ENCODE data around the gene SGPL1.
"Not testable (repeated sequence)": the region's sequence is repeated elsewhere in the genome, so short reads cannot be mapped to it uniquely, and the experiment has no call there.

Gene SGPL1

GRCh38 chr10:70910486-70911341, 95.0 kb downstream of the SGPL1 start:
- TF ChIP-seq POLR2A (IDR thresholded peaks at IDR 0.05; ENCODE audit: low read depth, low read length): no peak
- no peak for DNase-seq (ENCODE audit: insufficient read length, low spot score)
- FAIRE-seq: no peak

- TF ChIP-seq POLR2A (IDR thresholded peaks at IDR 0.05; ENCODE audit: low read depth, low read length): no peak
- FAIRE-seq (no peak), DNase-seq (ENCODE audit: insufficient read length, low spot score) (no peak)
Observed at GRCh38 chr10:70911386-70911785, 95.6 kb downstream of the SGPL1 start.

DNA sequence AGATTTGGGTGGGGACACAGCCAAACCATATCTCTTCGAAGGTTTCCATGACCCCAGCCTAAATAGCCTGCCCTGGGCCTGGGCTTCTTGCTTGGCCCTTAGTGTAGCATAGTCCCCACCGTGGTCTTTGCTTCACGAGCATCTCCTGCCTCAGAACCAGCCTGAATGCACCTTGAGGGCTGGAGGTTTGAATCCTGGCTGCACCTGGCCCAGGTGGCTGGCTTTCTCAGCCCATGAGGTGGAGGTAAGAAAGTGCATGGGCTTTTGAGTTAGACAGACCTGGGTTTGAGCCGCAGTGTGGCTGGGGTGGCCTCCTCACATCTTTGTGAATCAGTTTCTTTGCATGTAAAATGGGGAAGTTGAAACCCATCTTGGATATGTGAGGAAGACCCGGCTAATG, 96.8 kb downstream of the SGPL1 start:
- DNase-seq (ENCODE audit: insufficient read length, low spot score) (no peak), FAIRE-seq (no peak)
- no peak for TF ChIP-seq POLR2A (IDR thresholded peaks at IDR 0.05; ENCODE audit: low read depth, low read length)

DNA sequence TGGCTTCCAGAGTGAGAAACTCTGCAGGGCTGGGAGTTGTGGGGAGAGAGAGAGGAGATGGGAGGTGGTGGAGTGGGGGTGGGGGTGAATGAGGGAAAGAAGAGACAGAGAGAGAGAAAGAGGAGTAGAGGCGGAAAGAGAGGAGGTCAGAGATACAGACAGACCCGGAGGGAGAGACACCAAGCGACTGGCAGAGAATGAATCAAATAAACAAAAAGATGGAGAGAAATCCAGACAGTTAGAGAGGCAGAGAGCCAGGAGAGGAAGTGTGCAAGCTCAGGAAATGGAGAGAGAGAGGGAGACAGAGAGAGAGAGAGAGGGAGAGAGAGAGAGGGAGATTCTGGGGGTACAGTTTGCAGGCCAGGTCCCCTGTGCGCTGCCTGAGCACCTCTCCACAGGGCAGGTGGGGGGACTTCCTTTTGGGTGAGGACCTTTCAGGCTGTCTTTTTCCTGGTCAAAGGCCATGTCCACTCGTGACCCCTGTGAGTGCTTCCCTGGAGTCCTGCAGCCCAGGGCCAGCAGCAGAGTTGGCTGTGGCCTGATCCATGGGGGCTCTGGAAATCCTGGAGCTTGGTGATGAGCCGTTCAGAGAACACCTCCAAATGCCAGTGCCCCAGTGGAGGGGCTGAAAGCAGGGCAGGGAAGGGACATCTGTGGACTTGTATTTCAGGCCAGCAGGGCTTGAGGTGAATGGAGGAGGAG, 97.6 kb downstream of the SGPL1 start:
- FAIRE-seq: no peak
- no peak for TF ChIP-seq POLR2A (IDR thresholded peaks at IDR 0.05; ENCODE audit: low read depth, low read length)
- no peak for DNase-seq (ENCODE audit: insufficient read length, low spot score)

DNA sequence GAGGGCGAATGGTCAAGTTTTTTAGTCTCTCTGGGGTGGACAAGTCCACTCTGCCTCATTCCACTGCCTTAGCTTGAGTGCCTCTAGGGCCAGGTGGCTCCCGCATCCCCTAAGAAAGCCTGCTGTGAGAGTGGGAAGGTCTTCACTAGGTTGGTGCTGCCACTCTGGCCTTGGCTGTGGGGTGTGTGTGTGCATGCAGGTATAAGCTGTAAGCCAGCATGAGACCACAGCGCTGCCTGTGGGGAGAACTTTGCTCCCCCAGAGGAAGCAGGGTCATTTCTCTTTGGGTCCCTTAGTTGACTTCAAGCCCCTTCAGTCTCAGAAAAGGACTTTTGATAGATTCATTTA, 98.1 kb downstream of the SGPL1 start:
- DNase-seq (ENCODE audit: insufficient read length, low spot score) (no peak), FAIRE-seq (no peak)
- TF ChIP-seq POLR2A (IDR thresholded peaks at IDR 0.05; ENCODE audit: low read depth, low read length): no peak

- FAIRE-seq (no peak), DNase-seq (ENCODE audit: insufficient read length, low spot score) (no peak)
- no peak for TF ChIP-seq POLR2A (IDR thresholded peaks at IDR 0.05; ENCODE audit: low read depth, low read length)
Observed at GRCh38 chr10:70914316-70914864, 98.6 kb downstream of the SGPL1 start.

- FAIRE-seq: no peak
- no peak for DNase-seq (ENCODE audit: insufficient read length, low spot score)
- no peak for TF ChIP-seq POLR2A (IDR thresholded peaks at IDR 0.05; ENCODE audit: low read depth, low read length)
Observed at GRCh38 chr10:70915206-70915605, 99.5 kb downstream of the SGPL1 start.

- no peak for DNase-seq (ENCODE audit: insufficient read length, low spot score)
- no peak for FAIRE-seq
Observed at GRCh38 chr10:70915806-70916205, 100.1 kb downstream of the SGPL1 start.

GRCh38 chr10:70916241-70916640, 100.5 kb downstream of the SGPL1 start:
- no peak for DNase-seq (ENCODE audit: insufficient read length, low spot score)
- no peak for FAIRE-seq
- TF ChIP-seq POLR2A (IDR thresholded peaks at IDR 0.05; ENCODE audit: low read depth, low read length): no peak

More at GRCh38 chr10:70915806-70916205, 100.1 kb downstream of the SGPL1 start:
- TF ChIP-seq POLR2A (IDR thresholded peaks at IDR 0.05; ENCODE audit: low read depth, low read length): no peak

DNA sequence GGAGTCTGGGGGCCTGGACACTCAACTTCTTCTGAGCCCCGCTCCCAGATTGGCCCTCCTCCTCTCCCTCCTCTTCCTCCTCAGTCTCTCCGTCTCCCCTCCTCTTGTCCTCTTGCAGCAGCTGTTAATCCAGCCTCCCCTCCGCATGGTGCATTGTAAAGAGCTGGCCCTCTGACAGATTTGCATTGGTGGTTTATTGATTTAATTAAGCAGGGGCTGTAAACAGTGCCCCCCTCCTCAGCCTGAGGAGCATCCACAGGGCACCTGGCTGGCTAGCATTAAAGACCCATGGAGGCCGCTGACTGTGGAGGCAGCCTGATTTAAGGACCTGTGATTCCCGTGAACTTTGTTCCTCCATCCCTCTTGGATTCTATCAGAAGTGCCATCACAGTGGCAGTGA, 101.5 kb downstream of the SGPL1 start:
- no peak for FAIRE-seq
- TF ChIP-seq POLR2A (IDR thresholded peaks at IDR 0.05; ENCODE audit: low read depth, low read length): no peak
- DNase-seq (ENCODE audit: insufficient read length, low spot score): no peak

DNA sequence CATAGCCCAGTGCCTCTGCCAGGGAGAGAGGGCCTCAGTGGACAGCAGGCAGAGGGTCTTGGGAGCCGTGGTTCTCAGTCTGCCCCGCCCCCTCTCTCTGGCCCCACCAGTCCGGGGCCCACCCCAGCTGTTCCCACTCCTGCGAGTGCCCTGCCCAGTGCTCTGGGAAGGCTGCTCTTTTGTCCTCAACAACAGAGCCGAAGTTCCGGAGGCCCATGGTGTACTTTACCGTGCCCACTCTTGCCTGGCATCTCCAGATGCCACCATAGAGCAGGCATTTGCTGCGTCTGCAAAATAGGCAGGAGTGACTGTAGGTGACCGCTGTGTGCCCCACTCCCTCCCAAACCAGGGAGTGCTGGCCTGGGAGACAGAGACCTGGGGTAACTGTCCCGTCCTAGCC, 101.9 kb downstream of the SGPL1 start:
- no peak for TF ChIP-seq POLR2A (IDR thresholded peaks at IDR 0.05; ENCODE audit: low read depth, low read length)
- no peak for FAIRE-seq
- no peak for DNase-seq (ENCODE audit: insufficient read length, low spot score)

- FAIRE-seq (no peak), DNase-seq (ENCODE audit: insufficient read length, low spot score) (no peak)
- TF ChIP-seq POLR2A (IDR thresholded peaks at IDR 0.05; ENCODE audit: low read depth, low read length): no peak
Observed at GRCh38 chr10:70918851-70919530, 103.2 kb downstream of the SGPL1 start.

- FAIRE-seq: not testable (repeated sequence)
Observed at GRCh38 chr10:70919906-70920305, 104.2 kb downstream of the SGPL1 start.

GRCh38 chr10:70920519-70920918, 104.8 kb downstream of the SGPL1 start:
- no peak for FAIRE-seq
- TF ChIP-seq POLR2A (IDR thresholded peaks at IDR 0.05; ENCODE audit: low read depth, low read length): no peak
- no peak for DNase-seq (ENCODE audit: insufficient read length, low spot score)

More at GRCh38 chr10:70919906-70920305, 104.2 kb downstream of the SGPL1 start:
- DNase-seq (ENCODE audit: insufficient read length, low spot score): not testable (repeated sequence)

Data from H54 (cell line).